HEK293T (cell line): ENCODE data around the gene CLK4.

Experiments used
- CTCF ChIA-PET: fragments of 350-600 bp; formaldehyde crosslinking; extraction: SDS; loops from one replicate; lab custom pipeline; 2021; ENCODE audit warnings: antibody characterized with exemption, inconsistent platforms; lab: Yijun Ruan, JAX
- POLR2A ChIA-PET: fragments of 350-600 bp; formaldehyde crosslinking; extraction: SDS; loops from one replicate; lab custom pipeline; 2020; ENCODE audit warnings: antibody characterized with exemption, inconsistent platforms; lab: Yijun Ruan, JAX
- DNase-seq: peaks from one replicate; pipeline ENCODE4 v3.0.0; 2012; ENCODE audit warnings: mixed read lengths; ENCODE audit errors: extremely low spot score
- ARNT ChIP-seq: fragments of 450-650 bp; IDR thresholded peaks from 2 replicates; pipeline ENCODE4 v1.6.1; 2017; ENCODE audit warnings: mild to moderate bottlenecking
- BHLHE40 ChIP-seq: fragments of 450-650 bp; IDR thresholded peaks from 2 replicates; pipeline ENCODE4 v1.6.1; 2016; ENCODE audit warnings: mild to moderate bottlenecking, moderate library complexity, borderline replicate concordance
- CTBP1 ChIP-seq: fragments of 450-650 bp; IDR thresholded peaks from 2 replicates; pipeline ENCODE4 v1.6.1; 2016; ENCODE audit warnings: borderline replicate concordance
- ELF4 ChIP-seq: fragments of 450-650 bp; IDR thresholded peaks from 2 replicates; pipeline ENCODE4 v1.6.1; 2017; ENCODE audit warnings: antibody characterized with exemption
- FOXA1 ChIP-seq: fragments of 450-650 bp; IDR thresholded peaks from 2 replicates; pipeline ENCODE4 v1.6.1; 2016; ENCODE audit warnings: mild to moderate bottlenecking
- FOXK2 ChIP-seq: fragments of 450-650 bp; IDR thresholded peaks from 2 replicates; pipeline ENCODE4 v1.6.1; 2016; ENCODE audit warnings: mild to moderate bottlenecking
- FOXM1 ChIP-seq: fragments of 450-650 bp; IDR thresholded peaks from 2 replicates; pipeline ENCODE4 v1.6.1; 2017; ENCODE audit warnings: mild to moderate bottlenecking, borderline replicate concordance
- HDGF ChIP-seq: fragments of 450-650 bp; IDR thresholded peaks from 2 replicates; pipeline ENCODE4 v1.6.1; 2017; ENCODE audit warnings: antibody characterized with exemption, borderline replicate concordance
- L3MBTL2 ChIP-seq: fragments of 450-650 bp; conservative IDR thresholded peaks from 2 replicates; pipeline ENCODE4 v1.6.1; 2016; ENCODE audit warnings: mild to moderate bottlenecking
- LEF1 ChIP-seq: fragments of 450-650 bp; IDR thresholded peaks from 2 replicates; pipeline ENCODE4 v1.6.1; 2017; ENCODE audit warnings: mild to moderate bottlenecking, borderline replicate concordance
- NFRKB ChIP-seq: fragments of 450-650 bp; IDR thresholded peaks from 2 replicates; pipeline ENCODE4 v1.6.1; 2016; ENCODE audit warnings: mild to moderate bottlenecking, moderate library complexity
- SP1 ChIP-seq: fragments of 450-650 bp; IDR thresholded peaks from 2 replicates; pipeline ENCODE4 v1.6.1; 2017
- SUZ12 ChIP-seq: fragments of 450-650 bp; IDR thresholded peaks from 2 replicates; pipeline ENCODE4 v1.6.1; 2016; ENCODE audit warnings: mild to moderate bottlenecking
- TARDBP ChIP-seq: fragments of 450-650 bp; IDR thresholded peaks from 2 replicates; pipeline ENCODE4 v1.6.1; 2016
- ZNF384 ChIP-seq: fragments of 450-650 bp; IDR thresholded peaks from 2 replicates; pipeline ENCODE4 v1.6.1; 2016
- TF ChIP-seq, protein P1 (sequence below): fragments of 450-650 bp; IDR thresholded peaks from 2 replicates; pipeline ENCODE4 v1.6.1; 2016

CLK4 gene

DNA sequence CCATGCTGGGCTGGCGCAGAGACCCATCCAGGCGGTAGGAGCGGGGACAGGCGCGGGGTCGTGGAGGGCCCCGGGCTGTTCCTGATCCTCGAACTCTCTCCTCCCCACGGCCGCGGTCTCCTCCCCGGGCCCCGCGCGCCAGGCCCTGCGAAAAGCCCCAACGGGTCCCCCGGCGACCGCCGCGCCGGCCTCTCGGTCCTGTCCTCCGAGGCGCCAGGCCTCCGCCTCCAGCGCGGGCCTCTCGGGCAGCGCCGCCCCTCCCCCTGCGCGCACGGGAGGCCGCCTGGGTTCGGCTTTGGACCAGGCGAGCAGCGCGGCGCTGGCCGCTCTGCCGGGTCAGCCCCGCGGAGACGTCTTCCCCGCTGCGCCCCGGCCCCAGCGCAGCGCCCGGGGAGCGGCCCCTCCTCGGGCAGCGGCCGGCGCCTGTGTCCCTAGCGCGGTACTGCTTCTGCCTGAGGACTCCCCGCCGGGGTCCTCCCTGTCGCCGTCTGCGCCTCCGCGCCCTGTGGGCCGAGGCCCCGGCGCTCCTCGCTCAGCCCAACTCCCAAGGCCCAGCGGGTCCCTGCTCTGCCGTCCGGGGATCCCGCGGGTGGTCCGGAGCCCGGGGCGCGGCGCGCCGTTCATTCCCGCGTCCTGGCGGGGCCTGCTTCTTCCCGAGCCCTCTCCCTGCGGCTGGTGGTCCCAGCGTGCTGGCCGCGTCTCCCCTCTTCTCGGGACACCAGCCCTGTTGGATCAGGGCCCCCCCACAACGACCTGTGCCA, 50.1 kb downstream of the CLK4 start:
- ChIA-PET CTCF (no interaction called here), POLR2A (no interaction called here)
- DNase-seq: no peak
- TF ChIP-seq, protein P1, sequence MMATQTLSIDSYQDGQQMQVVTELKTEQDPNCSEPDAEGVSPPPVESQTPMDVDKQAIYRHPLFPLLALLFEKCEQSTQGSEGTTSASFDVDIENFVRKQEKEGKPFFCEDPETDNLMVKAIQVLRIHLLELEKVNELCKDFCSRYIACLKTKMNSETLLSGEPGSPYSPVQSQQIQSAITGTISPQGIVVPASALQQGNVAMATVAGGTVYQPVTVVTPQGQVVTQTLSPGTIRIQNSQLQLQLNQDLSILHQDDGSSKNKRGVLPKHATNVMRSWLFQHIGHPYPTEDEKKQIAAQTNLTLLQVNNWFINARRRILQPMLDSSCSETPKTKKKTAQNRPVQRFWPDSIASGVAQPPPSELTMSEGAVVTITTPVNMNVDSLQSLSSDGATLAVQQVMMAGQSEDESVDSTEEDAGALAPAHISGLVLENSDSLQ: no peak
- TF ChIP-seq ELF4 (no peak), TARDBP (no peak)

DNA sequence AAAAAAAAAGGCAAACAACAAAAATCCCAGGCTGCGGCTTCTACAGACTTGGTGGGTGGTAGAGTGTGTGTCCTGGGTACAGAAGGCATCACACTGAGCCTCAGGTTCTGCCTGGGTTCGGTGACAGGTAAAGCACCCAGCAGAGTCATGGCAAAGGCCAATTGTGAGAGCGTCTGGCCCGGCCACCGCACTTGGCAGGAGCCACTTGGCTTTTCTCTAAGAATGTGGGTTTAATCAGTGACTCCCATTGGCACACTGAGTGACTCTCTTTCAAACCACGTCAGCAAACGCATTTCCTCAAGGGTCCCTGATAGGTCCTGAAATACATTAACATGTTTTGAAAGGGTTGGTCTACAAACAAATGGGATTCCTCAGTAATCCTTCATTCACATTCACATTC, 53.6 kb downstream of the CLK4 start:
- POLR2A ChIA-PET: no interaction called here
- TF ChIP-seq BHLHE40 (no peak), HDGF (no peak), FOXK2 (no peak), SP1 (no peak), ARNT (no peak), LEF1 (no peak), FOXA1 (no peak), TARDBP (no peak), FOXM1 (no peak), ZNF384 (no peak), CTBP1 (no peak), SUZ12 (no peak), ELF4 (no peak)
- TF ChIP-seq, protein P1: no peak
- DNase-seq: no peak
- CTCF ChIA-PET: no interaction called here

DNA sequence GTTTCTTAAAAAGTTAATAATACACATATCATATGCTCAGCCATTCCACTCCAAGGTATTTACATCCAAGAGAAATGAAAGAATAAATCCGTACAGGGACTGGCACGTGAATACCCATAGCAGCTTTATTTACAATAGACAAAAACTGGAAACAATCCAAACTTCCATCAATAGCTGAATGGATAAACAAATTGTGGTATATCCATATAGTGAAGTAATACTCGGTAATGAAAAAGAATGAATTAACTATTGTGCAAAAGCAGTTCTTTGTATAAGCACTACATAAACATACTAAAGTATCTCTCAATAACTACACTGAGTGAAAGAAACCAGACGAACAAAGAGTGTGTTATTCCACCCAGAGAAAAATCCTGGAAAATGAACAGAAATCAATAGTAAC, 54.2 kb downstream of the CLK4 start:
- TF ChIP-seq CTBP1 (no peak), ARNT (no peak), ZNF384 (no peak), ELF4 (no peak), FOXK2 (no peak), SP1 (no peak), TARDBP (no peak), BHLHE40 (no peak), HDGF (no peak), FOXM1 (no peak)
- TF ChIP-seq, protein P1: no peak

DNA sequence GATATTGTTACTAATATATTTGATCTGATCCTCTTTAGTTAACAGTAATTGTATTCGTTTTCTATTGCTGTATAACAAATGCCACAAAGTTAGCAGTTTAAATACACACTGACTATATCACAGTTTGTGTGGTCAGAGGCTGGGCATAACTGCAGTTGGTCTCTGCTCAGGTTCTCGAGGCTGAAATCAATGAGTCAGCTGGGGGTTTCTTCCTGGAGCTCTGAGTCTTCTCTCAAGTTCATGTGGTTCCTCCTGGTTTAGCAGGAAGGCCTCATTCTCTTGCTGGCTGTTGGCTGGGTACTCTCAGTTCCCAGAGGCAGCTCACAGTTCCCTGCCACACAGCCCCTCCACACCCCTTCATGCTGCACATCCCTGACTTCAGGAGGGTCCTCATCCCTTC, 57.4 kb downstream of the CLK4 start:
- CTCF ChIA-PET: interaction anchor here (0.6 kb wide), 1 partner anchor 222 kb away, joined by 3 read pairs; no protein-coding TSS in a partner anchor
- DNase-seq: no peak
- POLR2A ChIA-PET: no interaction called here
- TF ChIP-seq SUZ12 (no peak), L3MBTL2 (no peak), HDGF (no peak), NFRKB (no peak), ZNF384 (no peak), ARNT (no peak), FOXA1 (no peak), FOXK2 (no peak), CTBP1 (no peak)
- TF ChIP-seq, protein P1: no peak

More for the DNA sequence above, 54.2 kb downstream of the CLK4 start:
- POLR2A ChIA-PET: no interaction called here
- DNase-seq: no peak
- CTCF ChIA-PET: no interaction called here

DNA sequence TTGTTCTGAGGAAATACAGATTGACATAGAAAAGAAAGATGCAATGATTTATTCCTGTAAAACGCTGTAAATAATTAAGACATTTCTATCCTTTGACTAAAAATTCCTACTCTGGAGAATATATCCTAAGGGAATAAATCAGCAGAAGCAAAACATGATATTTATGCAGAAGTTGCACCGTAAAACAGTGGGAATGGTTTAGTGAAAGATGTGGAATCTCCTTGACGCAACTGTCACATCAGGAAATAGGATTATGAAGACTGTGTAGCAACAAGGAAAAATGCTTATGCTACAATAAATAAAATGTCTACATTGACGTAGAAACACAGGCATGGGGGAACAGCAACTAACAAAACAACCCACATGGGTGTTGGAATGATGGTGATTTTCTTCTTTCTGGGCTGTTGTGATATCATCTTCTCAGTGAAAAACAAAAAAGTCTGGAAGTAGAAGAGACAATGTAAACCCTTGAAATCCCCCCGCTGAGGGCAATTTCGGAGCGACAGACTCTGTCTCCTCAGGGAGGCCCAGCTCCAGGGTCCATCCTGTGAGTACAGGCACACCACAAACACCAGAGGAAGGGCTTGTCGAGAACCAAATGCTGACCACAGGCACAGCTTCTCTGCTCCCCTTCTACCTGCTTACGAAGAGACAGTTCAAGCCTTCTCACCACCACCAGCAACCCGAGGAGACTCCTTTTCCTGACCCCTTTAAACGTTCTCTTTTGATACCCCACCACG, 61.9 kb downstream of the CLK4 start:
- CTCF ChIA-PET: no interaction called here
- no peak for TF ChIP-seq SUZ12
- no peak for TF ChIP-seq LEF1
- no peak for TF ChIP-seq ZNF384
- no peak for TF ChIP-seq FOXA1
- TF ChIP-seq CTBP1: no peak
- TF ChIP-seq BHLHE40: no peak
- TF ChIP-seq ARNT: no peak
- TF ChIP-seq FOXK2: no peak
- no peak for TF ChIP-seq NFRKB
- TF ChIP-seq ELF4: no peak
- TF ChIP-seq, protein P1: no peak
- TF ChIP-seq L3MBTL2: no peak
- TF ChIP-seq SP1: no peak
- TF ChIP-seq TARDBP: no peak
- TF ChIP-seq HDGF: no peak
- POLR2A ChIA-PET: no interaction called here
- no peak for DNase-seq
